GM18498 (cell line): ENCODE measurements around the gene LRPPRC.
"Not testable (repeated sequence)": the region's sequence is repeated elsewhere in the genome, so short reads cannot be mapped to it uniquely, and the experiment has no call there.

Source experiments
- ATAC-seq: cut with Tn5 transposase; IDR thresholded peaks from one replicate; pipeline ENCODE4 v1.9.1; 2021; ENCODE audit warnings: mild to moderate bottlenecking, moderate library complexity; ENCODE audit not compliant: unreplicated experiment

Gene LRPPRC

DNA sequence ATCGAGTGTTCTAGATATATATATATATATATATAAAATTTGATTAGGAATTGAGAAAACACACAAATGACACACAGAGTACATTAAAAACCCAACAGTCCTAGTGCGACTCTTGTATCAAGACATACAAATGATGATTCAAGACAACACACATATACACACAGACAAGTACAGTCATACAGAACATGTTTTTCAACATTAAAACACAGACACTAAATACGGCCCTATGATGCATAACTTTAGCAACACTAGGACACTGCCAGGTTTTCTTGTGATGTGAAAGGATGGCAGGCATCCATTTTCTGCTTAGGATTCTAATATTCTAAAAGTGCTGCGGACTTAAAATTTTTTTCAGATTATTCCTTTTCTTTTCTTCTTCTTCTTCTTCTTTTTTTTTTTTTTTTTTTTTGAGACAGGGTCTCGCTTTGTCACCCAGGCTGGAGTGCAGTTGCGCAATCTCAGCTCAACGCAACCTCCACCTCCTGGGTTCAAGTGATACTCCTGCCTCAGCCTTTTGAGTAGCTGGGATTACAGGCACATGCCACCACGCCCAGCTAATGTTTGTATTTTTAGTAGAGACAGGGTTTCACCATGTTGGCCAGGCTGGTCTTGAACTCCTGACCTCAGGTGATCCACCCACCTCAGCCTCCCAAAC, 84.5 kb downstream of the LRPPRC start:
- ATAC-seq, result not testable (repeated sequence)

DNA sequence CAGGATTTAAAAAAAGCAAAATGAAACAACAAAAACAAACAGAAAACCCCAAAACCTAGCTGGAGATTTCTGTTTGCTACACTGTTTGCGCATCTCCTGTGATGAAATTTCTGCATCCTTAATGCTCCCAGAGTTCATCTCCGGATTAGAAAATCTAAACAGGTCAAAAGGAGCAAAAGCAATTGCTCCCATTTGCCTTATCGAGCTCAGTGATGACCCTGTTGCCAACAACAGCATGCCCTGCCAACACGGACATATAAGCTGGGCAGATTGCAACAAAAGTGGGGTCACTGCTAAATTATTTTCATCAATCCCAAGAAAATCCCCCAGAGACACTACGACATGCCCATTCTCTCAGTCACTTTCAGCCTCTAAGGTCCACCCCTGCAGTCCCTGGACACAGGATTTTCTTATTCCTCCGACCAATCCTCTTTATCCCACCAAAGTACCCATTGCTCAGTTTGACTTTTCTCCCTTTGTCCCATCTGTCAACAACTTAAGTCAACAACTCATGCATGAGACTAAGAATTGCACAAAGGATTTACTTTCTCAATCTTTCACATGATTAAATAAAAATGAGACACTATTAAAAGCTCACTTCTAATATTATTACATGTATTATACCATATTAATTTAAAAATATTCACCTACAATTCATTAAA, 89.2 kb downstream of the LRPPRC start:
- no peak for ATAC-seq

DNA sequence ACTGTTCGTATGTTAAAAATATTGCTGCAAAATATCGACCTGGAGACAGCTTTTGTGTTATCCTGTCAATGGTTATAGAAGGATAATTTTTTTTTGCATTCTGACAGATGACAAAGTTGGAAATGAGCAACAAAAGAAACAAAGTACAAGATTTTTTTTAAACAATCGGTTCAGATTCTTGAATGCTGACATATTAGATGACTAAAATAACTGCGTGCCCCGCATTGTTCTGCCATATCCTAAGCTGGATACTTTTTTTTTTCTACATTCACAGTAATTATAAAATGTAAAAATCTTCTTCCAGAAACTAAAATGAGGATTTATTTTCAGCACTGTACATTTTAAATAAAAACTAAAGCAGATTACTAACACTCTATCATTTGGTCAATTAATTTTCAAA, 89.9 kb downstream of the LRPPRC start:
- no peak for ATAC-seq

DNA sequence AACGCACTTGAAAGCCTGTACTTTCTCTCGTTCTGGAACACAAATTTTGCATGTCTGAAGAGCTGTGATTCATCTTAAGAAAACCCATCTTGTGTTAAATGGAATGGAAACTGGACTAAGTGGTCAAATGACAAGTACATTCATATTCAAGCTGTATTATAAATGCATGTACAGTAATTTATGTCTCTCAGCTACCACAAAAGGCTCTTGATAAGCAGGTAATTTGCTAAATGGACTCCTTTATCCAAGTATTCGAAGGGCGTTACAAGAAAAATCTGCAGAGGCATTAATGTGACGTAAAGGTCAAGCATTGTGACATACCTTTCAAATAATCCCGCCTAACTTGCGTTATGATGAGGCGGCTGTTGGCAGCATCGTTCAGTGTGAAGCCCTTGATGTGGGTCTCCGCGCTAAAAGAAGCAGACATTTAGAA, 90.4 kb downstream of the LRPPRC start:
- no peak for ATAC-seq

DNA sequence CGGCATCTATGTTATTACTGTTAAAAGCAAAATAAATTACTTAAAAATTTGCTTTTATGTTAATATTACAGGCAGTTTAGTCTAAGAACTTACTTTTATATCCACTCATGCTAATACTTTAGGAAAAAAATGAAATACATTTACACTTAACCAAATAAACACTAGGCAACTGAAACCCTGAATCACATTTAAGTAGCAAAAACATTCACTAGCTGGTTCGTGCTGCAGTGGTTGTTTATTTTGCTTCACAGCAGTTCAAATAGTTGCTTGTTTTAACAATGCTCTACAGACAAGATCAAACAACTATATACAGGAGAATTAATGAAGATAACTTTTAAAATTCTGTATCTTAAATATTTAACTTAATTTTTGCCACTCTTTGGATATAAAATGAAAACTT, 96.2 kb downstream of the LRPPRC start:
- ATAC-seq, result no peak

DNA sequence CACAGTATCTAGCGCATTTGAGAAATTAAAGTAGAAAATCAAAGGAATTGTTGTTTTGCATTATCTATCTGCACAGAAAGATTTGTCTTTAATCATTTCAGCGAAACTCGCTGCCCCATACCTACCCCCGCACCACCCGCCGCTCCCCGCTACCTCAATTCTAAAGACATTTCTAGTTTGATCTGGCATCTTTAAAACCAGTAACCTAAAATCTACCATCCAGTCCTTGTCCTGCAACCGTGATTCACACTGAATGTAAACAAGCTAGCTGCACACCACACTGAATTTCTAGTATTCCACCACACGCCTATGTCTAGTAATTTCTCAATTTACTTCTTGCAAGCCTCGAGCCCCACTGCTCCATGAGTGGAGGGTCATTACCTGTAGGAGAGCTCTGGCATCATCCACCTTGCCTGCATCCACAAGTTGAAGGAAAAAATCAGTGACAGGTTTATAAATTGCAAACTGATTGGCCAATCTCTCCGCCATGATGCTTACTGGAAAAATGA, 96.9 kb downstream of the LRPPRC start:
- no peak for ATAC-seq

DNA sequence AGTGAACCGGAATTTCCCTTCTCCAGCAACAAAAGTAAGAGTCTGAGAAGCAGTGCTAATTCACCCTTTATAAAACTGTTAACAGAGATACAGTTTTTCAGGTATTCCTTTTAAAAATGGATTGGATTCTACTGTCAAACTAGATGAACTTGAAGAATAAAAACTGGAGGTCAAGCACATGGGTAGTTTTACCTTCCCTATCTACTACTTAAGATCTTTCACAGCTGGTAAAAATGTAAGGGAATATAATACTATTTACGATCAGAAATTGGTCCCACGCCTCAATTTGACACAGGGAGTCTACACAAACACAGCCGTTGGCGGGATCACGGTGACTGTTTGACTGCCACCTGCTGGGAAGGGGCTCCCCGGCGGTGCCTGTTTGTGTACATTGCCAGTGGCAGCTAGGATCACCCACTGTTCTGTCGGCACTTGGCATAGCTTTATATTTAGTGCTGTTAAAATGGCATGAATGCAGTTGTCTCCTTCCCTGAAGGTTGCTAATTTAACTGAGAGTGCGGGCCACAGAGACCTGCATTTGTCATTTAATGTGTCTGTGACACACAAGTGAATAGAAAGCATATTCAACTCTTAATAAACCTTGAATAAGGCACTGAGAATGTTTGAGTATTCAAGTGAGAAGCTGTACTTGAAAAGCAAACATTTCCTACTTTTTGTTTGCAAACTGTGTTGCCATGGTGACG, 97.5 kb downstream of the LRPPRC start:
- ATAC-seq, result no peak

DNA sequence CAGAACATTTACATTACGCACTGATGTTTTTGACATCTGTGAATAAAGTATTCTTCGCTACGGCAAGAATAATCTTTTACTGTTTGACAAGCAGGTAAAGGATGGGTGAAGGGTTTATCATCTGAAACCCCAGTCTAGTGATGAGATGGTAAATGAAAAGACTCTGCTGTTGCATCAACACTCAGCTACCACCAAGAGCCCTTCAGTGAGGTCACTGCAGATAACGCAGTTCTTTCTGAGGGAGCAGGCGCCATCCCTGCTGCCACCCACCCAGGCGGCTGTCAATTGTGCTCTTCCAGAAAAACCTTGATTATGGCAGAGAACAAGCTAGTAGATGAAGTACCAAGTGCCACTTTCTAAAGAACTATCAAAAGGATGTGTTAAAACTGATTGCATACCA, 98.3 kb downstream of the LRPPRC start:
- ATAC-seq, result no peak

DNA sequence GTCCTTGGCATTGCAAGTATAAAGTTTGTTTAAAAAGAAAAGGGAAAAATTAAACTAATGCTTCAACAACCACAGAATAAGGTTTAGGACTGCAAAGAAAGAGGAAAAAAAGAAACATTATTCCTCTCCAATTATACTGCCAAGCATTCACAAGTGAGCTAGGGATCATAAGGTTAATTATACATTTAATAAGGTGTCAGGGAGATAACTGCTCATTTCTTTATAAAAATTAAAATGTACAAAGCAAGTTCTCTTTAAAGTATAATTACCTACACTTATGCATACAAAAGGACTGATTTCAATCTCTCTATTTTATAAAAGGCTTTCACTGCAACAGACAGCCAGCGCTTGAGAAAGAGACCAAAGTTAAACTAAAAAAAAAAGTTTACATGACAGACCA, 98.9 kb downstream of the LRPPRC start:
- no peak for ATAC-seq

DNA sequence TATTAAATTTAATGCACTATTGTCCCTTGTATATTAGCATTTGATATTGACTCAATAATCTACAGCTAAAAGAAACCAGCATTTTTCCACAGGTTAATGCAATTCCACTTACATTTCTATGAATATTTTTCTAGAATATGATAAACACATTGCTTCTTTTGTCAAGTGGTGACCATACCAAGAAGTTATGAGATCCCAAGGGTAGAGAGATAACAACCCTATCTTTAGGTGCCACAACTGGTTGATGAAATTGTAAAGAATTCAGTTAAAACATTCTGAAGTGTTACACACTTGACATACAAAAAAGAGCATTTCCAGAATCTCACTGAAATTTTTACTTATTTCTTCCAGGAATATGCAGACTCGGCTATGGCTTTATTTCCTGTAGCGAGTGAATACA, 101.0 kb downstream of the LRPPRC start:
- ATAC-seq, result no peak

DNA sequence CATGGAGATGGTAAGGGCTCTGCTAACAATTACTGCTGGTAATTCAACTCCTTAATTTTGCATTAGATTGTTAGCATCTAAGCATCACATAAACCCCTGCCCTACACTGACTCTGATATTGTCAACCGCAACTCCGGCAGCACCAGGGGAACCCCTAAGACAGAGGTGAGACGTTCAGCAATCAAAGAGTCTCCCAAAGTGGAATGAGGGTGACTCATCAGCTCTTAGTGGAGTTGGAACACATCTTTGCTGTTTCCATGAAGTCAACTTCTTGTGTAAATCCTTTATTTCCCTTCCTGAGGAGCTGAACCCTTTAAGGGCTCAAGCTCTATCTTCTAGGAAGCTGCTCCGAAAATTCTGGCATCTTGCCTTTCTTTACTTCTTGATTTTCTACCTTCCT, 104.9 kb downstream of the LRPPRC start:
- ATAC-seq, result no peak

DNA sequence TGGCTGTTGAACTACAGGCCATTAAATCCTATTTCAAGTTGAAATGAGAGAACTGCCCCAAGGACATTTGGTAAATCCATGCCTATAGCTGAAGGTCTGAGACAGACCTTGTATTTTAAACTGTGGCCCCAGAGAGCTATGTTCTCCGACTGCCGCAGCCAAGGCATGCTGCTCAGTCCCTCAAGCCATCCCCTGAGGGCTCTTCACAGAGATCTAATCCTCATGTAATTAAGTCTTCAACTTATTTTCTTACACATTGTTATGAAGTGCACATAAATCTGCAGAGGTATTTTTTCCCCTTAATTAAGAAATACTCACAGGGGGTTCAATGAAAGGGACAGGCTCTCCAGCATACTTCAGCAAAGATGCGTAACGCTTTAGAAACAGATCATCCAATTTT, 106.4 kb downstream of the LRPPRC start:
- no peak for ATAC-seq

DNA sequence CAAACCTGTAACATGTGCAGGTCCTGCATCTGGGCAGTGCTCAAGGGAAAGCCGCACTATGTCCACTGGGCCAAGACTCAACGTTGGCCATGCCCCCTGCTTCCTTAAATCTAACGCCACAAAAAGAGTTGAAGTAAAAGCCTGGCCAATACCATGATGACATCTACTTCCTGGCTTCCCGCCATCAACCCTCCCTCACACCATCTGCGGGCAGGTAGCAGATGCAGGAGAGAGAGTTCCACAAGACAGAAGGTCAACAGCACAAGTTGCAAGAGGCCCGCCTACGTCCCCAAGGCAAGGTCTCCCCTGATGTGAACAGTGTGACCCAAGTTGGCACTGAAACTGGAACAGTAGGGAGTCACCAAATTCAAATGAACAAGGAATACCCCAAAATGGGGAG, 108.6 kb downstream of the LRPPRC start:
- ATAC-seq, result no peak

DNA sequence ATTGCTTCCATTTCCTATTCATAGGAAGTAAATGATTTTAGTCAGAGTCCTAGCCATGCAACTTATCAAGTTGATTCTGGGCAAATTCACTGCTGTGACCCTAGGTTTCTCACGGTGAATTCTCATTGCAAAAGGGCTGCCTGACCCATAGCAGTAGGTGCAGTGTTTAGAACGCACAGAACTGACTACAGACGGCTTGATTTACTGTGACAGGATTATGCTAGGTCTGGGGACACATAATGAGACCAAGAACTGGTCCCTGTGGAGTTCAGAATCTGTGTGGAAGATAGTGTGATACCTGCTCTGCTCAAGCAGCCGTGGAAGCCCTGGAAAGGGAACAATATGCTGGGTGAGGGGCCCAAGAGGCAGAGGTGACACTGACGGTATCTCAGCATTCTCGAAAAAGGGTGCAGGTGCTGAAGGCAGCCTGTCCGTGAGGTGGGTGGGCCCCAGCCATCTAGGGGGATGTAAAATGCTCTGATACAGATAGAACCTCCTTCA, 110.6 kb downstream of the LRPPRC start:
- no peak for ATAC-seq

DNA sequence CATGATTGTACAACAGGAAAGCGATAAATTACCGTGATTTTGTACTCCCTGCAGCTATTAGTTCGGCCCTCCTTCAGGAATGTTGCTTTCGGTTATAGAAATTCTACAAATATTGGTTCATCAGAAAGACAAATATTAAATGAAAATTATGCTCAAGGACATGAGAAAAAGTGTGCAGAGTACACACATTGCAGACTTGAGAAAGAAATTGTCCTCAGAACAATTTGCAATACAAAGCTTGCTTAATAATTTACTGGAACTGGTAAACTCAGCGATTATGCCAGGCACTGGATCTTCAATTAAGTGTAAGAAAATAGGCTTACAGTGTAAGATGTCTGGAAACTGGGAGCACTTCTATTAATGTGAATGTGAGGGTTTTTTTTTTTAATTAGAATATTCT, 111.1 kb downstream of the LRPPRC start:
- no peak for ATAC-seq

DNA sequence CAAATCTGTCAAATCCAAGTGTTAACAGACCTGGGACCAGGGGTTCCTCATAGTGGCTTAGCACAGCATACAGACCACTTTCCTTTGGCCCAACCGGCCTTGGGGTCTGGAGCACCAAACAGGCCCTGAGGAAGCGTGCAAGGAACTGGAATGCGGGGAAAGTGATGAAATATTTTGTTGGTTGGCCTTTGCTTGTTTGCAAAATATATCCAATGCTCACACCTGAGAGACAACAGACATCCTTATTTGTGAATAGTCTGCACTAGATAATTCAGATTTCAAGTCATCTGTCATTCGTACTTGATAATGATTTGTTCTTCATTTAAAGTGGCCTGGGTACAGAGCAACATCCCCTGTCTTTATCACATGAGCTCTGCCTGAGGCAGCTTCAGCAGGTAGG, 113.5 kb downstream of the LRPPRC start:
- ATAC-seq, result no peak

DNA sequence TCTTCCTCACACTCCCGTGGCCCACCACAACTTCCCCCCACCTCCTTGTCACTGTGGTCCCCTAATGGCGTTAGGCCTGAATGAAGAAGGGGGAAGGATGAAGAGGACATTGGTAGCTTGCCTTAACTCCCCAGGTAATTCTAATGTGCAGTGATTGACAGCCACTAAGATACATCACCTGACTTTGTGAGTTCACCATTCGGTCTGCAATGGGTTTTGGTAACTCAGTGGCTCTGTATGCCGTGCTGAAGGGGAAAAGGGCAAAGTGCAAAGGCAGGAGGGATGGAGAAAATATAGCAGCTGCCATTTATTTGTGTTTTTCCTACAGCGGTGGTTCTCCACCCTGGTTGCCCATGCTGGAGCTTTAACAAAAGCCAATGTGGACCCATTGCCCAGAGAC, 114.8 kb downstream of the LRPPRC start:
- ATAC-seq, result no peak

DNA sequence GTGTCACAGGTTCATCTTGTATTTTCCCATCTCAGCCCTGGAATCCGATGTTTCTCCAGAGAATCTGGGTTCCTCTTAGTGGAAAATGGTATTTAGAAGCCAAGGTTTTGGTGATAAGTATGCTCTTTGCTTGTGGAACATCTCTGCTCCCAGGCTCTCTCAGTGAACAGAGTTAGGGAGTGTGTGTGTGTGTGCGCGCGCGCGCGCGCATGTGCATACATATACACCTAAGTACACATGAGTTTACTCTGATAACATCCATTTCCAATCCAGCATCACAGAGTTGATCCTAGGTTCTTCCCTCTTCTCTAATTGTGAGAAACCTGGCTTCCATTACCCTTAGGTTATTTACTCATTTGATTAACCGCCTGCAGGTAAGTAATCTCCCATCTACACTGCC, 115.3 kb downstream of the LRPPRC start:
- ATAC-seq, result no peak

DNA sequence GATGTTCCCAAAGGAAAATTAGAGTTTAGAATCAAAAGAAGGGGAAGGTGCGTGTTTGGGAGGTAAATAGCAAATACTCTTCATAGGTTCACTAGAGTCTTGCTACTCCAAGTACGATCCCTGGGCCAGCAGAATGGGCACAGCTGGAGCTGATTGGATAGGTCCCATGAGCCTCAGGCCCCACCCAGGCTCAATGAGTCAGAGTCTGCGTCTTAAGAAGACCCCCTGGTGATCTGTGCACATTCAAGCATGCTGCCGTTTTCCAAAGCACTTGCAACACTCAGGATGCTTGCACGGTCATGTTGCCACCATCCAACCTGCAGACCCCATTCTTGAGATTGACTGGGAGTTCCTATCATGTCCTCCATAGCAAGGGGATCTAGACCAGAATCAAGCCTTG, 116.5 kb downstream of the LRPPRC start:
- no peak for ATAC-seq

DNA sequence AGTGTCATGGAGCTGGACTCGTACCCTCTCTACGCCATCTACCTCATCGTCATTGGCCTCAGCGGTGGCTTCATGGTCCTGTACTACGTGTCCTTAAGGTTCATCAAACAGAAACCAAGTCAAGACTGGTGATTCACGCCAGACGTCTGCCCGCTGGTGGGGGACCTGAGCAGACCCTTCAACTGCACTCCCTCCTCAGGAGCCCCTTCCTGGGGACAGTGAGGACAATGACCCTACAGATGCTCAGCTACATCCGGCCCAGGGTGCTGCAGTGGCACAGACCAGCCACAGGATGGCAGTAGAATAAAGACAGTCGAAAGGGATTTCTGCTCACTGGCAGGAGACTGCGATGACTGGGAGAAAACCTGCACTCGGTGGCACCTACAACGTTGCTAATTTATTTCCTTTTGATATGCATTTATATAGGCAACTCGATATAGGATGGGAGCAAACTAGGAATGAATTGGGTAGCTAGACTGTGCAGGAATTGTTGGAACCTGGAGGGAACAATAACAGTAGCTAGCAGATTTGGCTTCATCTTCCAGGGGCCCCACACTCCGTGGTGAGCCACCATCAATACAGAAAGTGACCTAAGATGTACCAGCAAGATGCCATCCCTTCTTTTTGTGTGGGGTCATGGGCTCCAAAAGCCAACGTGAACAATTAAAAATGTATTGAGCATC, 117.9 kb downstream of the LRPPRC start:
- peak; percentile 85 for ATAC-seq

DNA sequence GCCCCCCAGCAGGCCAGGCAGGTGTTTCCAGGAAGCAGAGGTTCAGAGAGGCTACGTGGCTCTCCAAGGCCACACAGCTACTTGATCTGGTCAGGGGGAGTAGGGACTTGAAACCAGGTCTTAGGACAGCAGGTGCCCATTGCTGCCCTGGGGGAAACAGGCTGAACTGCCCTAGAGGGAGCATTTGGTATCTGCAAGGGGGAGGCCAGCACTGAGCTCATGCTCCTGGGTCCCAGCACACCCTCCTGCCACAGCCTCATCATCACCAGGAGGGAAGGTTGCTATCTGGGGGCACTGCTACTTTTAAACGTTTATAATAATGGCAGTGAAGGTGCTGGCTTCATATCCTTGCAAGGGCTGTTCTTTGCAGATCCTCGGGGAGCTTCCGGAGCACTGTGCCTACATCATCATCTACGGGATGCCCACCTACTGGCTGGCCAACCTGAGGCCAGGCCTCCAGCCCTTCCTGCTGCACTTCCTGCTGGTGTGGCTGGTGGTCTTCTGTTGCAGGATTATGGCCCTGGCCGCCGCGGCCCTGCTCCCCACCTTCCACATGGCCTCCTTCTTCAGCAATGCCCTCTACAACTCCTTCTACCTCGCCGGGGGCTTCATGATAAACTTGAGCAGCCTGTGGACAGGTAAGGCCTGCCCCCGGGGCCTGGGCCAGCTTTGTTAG, 120.9 kb downstream of the LRPPRC start:
- ATAC-seq, result no peak
